ENCODE results near the gene CTSL.
"Not testable (repeated sequence)": the region's sequence is repeated elsewhere in the genome, so short reads cannot be mapped to it uniquely, and the experiment has no call there.

Gene CTSL

GRCh38 chr9:87759980-87760379 is 34.1 kb downstream of the CTSL start:
- DNase-seq (ENCODE audit: low read depth), result not testable (repeated sequence)

GRCh38 chr9:87760529-87760928 is 34.6 kb downstream of the CTSL start:
- DNase-seq (ENCODE audit: low read depth), result no peak

GRCh38 chr9:87763286-87763685 is 37.4 kb downstream of the CTSL start:
- no peak for DNase-seq (ENCODE audit: low read depth)

- no peak for DNase-seq (ENCODE audit: low read depth)
Measured at GRCh38 chr9:87765521-87765920, 39.6 kb downstream of the CTSL start.

- DNase-seq (ENCODE audit: low read depth), result no peak
Measured at GRCh38 chr9:87766697-87767096, 40.8 kb downstream of the CTSL start.

DNA sequence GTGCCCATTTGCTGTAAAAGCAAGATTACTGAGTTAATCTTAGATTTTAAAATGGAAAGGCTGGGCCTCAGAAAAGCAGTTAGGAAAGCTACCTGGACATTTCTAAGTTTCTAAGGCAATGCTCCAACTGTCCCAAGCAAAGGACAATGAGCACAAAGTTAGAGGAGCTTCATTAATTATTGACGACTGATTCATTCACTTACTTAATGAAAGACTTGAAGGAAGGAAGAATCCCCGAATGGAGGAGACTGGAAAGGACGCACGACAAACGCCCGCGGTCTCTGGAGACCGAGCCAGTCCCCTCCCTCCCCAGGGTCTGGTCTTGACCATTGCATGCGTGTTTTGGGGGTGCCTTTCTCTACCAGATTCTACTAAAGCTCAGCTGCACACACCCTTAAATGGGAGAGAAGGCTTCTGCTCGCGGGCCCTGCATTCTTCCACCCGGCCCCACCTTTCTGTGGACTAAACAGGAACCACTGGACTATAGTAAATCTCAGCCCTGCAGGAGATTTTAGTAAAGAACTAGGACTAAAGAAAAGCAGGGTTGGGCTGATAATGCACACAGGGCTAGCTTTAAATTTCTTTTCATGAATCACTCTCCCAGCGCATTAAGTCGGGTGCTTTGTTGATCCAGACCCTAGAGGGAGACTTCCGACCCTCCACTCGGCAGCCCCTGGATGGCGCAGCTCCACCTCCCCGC is 44.8 kb downstream of the CTSL start:
- DNase-seq (ENCODE audit: low read depth), result no peak

DNA sequence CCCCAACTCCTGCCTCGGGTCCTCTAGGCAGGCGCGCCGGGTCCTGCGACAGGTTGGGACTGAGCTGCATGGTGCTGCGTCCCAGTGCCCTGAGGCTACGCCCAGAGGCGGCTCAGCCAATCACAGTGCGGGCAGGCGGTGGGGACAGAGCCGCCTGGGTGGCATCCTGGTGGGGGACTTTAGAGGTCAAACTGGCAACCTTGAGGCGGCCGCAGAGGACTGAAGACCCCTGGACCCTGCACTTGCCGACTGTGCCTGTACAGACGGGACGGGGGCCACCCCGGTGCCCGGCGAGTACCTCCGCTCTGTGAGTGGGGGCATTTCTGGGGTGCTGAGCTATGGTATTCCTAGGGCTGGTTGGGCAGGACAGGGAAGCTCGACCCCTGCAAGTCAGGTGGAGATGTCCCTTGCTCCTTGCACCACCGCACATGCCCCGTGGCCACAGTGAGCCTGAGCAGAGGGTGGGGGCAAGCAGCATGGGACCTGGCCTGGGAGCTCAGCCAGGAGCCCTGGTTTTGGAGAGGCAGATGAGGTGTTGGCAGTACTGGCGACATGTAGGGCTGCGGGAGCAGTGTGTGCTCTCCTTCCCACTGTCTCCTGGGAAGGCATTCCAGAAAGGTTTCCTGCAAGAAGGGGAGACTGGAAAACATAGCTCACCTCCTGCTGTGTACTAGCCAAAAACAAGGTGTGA is 45.5 kb downstream of the CTSL start:
- no peak for DNase-seq (ENCODE audit: low read depth)

DNA sequence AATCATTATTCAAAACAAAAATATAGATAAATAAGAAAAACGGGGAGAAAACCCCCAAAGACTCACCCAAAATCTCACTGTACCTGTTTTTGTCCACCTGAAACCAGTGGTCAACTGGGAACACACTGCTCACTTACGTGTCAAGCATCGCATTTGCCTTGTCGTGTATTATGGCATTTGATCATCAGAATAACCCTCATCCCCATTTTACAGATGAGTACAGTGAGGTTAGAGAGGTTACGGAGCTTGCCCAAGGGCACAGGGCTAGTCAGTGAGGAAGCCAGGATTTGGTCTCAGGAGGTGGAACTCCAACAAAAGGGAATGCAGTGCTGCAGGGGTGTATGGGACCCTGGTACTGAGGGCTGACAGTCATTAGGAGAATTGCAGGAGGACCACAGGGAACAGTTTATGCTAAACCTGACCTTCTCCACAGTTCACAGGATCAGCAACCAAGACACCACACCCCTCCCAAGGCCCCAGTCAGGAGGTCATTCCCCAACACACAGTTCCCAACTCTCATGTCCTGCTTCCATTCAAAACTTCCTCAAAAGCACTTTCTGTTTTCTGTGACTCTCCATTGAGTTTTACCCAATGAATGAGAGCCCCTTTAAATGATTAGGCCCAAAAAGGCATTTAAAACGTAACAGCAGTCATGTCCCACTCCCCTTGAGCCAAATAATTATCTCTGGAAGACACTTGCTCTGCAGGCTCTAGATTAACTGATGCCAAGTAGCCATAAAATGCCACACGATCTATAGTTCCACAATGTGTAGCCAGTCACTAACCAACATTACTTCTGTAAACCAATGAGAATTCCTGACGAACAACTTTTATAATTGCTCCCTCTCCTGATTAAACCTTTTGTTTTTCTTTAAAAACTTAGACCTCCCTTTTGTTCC is 50.8 kb downstream of the CTSL start:
- no peak for DNase-seq (ENCODE audit: low read depth)

- DNase-seq (ENCODE audit: low read depth), result no peak
Measured at GRCh38 chr9:87778996-87779395, 53.1 kb downstream of the CTSL start.

Data from HS-27A (cell line).